GM12878 (cell line): ENCODE results near the gene ITCH. TPM values are rescaled to one million over a fixed set of nuclear protein-coding genes. Genes with fewer than 3 reads are reported as not detected.

ENCODE experiments used
- ATF3 ChIP-seq: IDR thresholded peaks from 2 replicates; pipeline ENCODE4 v1.6.1; 2011; ENCODE audit warnings: low read depth, mild to moderate bottlenecking, low read length, moderate library complexity, borderline replicate concordance; ENCODE audit errors: extremely low read depth
- BMI1 ChIP-seq: fragments of 450-650 bp; IDR thresholded peaks from 2 replicates; pipeline ENCODE4 v1.6.1; 2016; ENCODE audit warnings: mild to moderate bottlenecking, moderate library complexity, borderline replicate concordance
- FOXK2 ChIP-seq: fragments of 450-650 bp; IDR thresholded peaks from 2 replicates; pipeline ENCODE4 v1.6.1; 2017; ENCODE audit warnings: mild to moderate bottlenecking, moderate library complexity
- HCFC1 ChIP-seq: fragments of 150-350 bp; IDR thresholded peaks from 2 replicates; pipeline ENCODE4 v1.6.1; 2014; ENCODE audit warnings: low read length
- IKZF1 ChIP-seq: fragments of 450-650 bp; conservative IDR thresholded peaks from 2 replicates; pipeline ENCODE4 v1.6.1; 2017; ENCODE audit warnings: antibody characterized with exemption, mild to moderate bottlenecking
- IRF4 ChIP-seq: IDR thresholded peaks from 2 replicates; pipeline ENCODE4 v1.6.1; 2011; ENCODE audit warnings: low read depth, low read length
- KDM1A ChIP-seq: fragments of 200-600 bp; sonication (generic); IDR thresholded peaks from 2 replicates; pipeline ENCODE4 v1.6.1; 2016; ENCODE audit warnings: borderline replicate concordance
- PBX3 ChIP-seq: IDR thresholded peaks from 2 replicates; pipeline ENCODE4 v1.6.1; 2011; ENCODE audit warnings: mild to moderate bottlenecking, low read depth, low read length, moderate library complexity; ENCODE audit not compliant: insufficient replicate concordance
- PRDM15 ChIP-seq: fragments of 450-650 bp; formaldehyde crosslinking; IDR thresholded peaks from 2 replicates; pipeline ENCODE4 v1.4.0; 2020; ENCODE audit warnings: mild to moderate bottlenecking, moderate library complexity
- SP1 ChIP-seq: IDR thresholded peaks from one replicate; pipeline ENCODE4 v1.6.1; 2011; ENCODE audit warnings: low read depth, low read length
- SREBF1 ChIP-seq: IDR thresholded peaks from 2 replicates; pipeline ENCODE4 v1.6.1; 2012; ENCODE audit warnings: mild to moderate bottlenecking, low read length
- TCF3 ChIP-seq: IDR thresholded peaks from 2 replicates; pipeline ENCODE4 v1.6.1; 2012; ENCODE audit warnings: low read depth, mild to moderate bottlenecking, low read length, borderline replicate concordance; ENCODE audit not compliant: insufficient read depth
- YBX1 ChIP-seq: fragments of 450-650 bp; IDR thresholded peaks from 2 replicates; pipeline ENCODE4 v1.6.1; 2016; ENCODE audit warnings: antibody characterized with exemption
- ZBED1 ChIP-seq: IDR thresholded peaks from 2 replicates; pipeline ENCODE4 v1.6.1; 2016; ENCODE audit warnings: borderline replicate concordance
- ZBTB4 ChIP-seq: fragments of 450-650 bp; formaldehyde crosslinking; IDR thresholded peaks from 2 replicates; pipeline ENCODE4 v1.4.0; 2022; ENCODE audit warnings: mild to moderate bottlenecking, moderate library complexity
- ZNF592 ChIP-seq: fragments of 450-650 bp; IDR thresholded peaks from 2 replicates; pipeline ENCODE4 v1.6.1; 2017; ENCODE audit warnings: mild to moderate bottlenecking, moderate library complexity
- ZNF622 ChIP-seq: fragments of 450-650 bp; IDR thresholded peaks from 2 replicates; pipeline ENCODE4 v1.6.1; 2017; ENCODE audit warnings: mild to moderate bottlenecking, inconsistent platforms
- polyA plus RNA-seq, 11 experiments: library from polyadenylated mRNA; depleted of rRNA in 4 of 11; unstranded in 6 of 11; stranded (reverse) in 5 of 11; fragments of >200 nt; fragmentation: Nextera tagmentation in 4 of 11; fragmentation: Illumina TruSeq in 1 of 11; extraction: Ambion mirVana in 4 of 11; extraction: Trizol in 1 of 11; gene quantifications; 1 replicate in 1 of 11; 2 replicates in 10 of 11; pipeline versions ENCODE4 v1.2.1 to v1.2.3, GENCODE V29; 2011 to 2016; ENCODE audit warnings: inconsistent platforms in 2 of 11, missing spikeins in 2 of 11, low read depth in 1 of 11
- total RNA-seq, 4 experiments: library from RNA; depleted of rRNA in 3 of 4; stranded (reverse); fragments of >200 nt in 3 of 4; fragmentation: Illumina TruSeq in 1 of 4; extraction: Trizol in 1 of 4; gene quantifications; 2 replicates each; pipeline versions ENCODE4 v1.2.1 to v1.2.3, GENCODE V29; 2013 to 2021

ITCH gene
- total and polyA plus RNA-seq, 10 of the 15 experiments (the other 5 are each of a cell fraction or from before 2014, with no cell fraction given), result 7.5 to 46.1 (median 21.5) TPM

GRCh38 chr20:34558320-34559218 is 195.5 kb downstream of the ITCH start, which contains the start of gene MAP1LC3A (continued):
- TF ChIP-seq FOXK2, result no peak
- TF ChIP-seq BMI1, result no peak
- peak; percentile 47; the same call in 1 of the 2 replicates for TF ChIP-seq IKZF1
- TF ChIP-seq SREBF1, result no peak
- no peak for TF ChIP-seq ZNF622
- TF ChIP-seq KDM1A, result no peak
- TF ChIP-seq HCFC1, result peak; percentile 10; the same call in 1 of the 2 replicates
- no peak for TF ChIP-seq TCF3
- TF ChIP-seq SP1, result peak; percentile 17
- no peak for TF ChIP-seq ATF3
- no peak for TF ChIP-seq ZBED1
- no peak for TF ChIP-seq YBX1
- peak; percentile 69; the same call in 1 of the 2 replicates for TF ChIP-seq ZNF592
- TF ChIP-seq PBX3, result no peak
- no peak for TF ChIP-seq ZBTB4 (CRISPR knock-in tag)
- no peak for TF ChIP-seq IRF4
- no peak for TF ChIP-seq PRDM15 (CRISPR knock-in tag)
